Activated gamma-delta T cell treated with anti-CD3 and anti-CD28 coated beads, Interleukin-2, amount 50 U/mL, for 16 hours (primary cell): ENCODE results near the gene DMD.
"Not testable (repeated sequence)": the region's sequence is repeated elsewhere in the genome, so short reads cannot be mapped to it uniquely, and the experiment has no call there.

Experiments
- DNase-seq: peaks from one replicate; pipeline ENCODE4 v3.0.0-alpha.2; 2020; ENCODE audit warnings: low read depth

DMD gene

GRCh38 chrX:32614707-32615106, 596.6 kb downstream of the DMD start:
- DNase-seq = no peak

- no peak for DNase-seq
Measured at GRCh38 chrX:32599156-32599555, 612.2 kb downstream of the DMD start.

- DNase-seq = no peak
Measured at GRCh38 chrX:32598707-32599106, 612.6 kb downstream of the DMD start.

GRCh38 chrX:32597777-32598176, 613.6 kb downstream of the DMD start:
- no peak for DNase-seq

- DNase-seq = no peak
Measured at GRCh38 chrX:32592786-32593185, 618.6 kb downstream of the DMD start.

GRCh38 chrX:32591589-32591988, 619.8 kb downstream of the DMD start:
- no peak for DNase-seq

- DNase-seq = no peak
Measured at GRCh38 chrX:32582729-32583128, 628.6 kb downstream of the DMD start.

- DNase-seq = no peak
Measured at GRCh38 chrX:32576885-32577284, 634.5 kb downstream of the DMD start.

- no peak for DNase-seq
Measured at GRCh38 chrX:32572644-32573043, 638.7 kb downstream of the DMD start.

- DNase-seq = no peak
Measured at GRCh38 chrX:32571579-32571978, 639.8 kb downstream of the DMD start.

- no peak for DNase-seq
Measured at GRCh38 chrX:32562261-32562660, 649.1 kb downstream of the DMD start.

- no peak for DNase-seq
Measured at GRCh38 chrX:32545101-32545500, 666.2 kb downstream of the DMD start.

- DNase-seq = no peak
Measured at GRCh38 chrX:32538554-32538953, 672.8 kb downstream of the DMD start.

- no peak for DNase-seq
Measured at GRCh38 chrX:32533848-32534247, 677.5 kb downstream of the DMD start.

GRCh38 chrX:32532262-32532661, 679.1 kb downstream of the DMD start:
- DNase-seq = no peak

GRCh38 chrX:32530802-32531403, 680.4 kb downstream of the DMD start:
- DNase-seq = no peak

- DNase-seq = not testable (repeated sequence)
Measured at GRCh38 chrX:32528451-32528850, 682.9 kb downstream of the DMD start.

GRCh38 chrX:32525234-32525633, 686.1 kb downstream of the DMD start:
- DNase-seq = no peak

- no peak for DNase-seq
Measured at GRCh38 chrX:32524385-32524784, 687.0 kb downstream of the DMD start.

- DNase-seq = no peak
Measured at GRCh38 chrX:32520789-32521188, 690.6 kb downstream of the DMD start.

GRCh38 chrX:32514986-32515385, 696.4 kb downstream of the DMD start:
- DNase-seq = no peak

GRCh38 chrX:32501606-32502005, 709.7 kb downstream of the DMD start:
- no peak for DNase-seq

GRCh38 chrX:32496671-32497070, 714.7 kb downstream of the DMD start:
- no peak for DNase-seq

GRCh38 chrX:32495855-32496254, 715.5 kb downstream of the DMD start:
- no peak for DNase-seq

GRCh38 chrX:32489125-32489524, 722.2 kb downstream of the DMD start:
- DNase-seq = no peak
